Astrocyte (in vitro differentiated cells and primary cell): ENCODE data around the gene STK32B. TPM values are rescaled to one million over a fixed set of nuclear protein-coding genes. Genes with fewer than 3 reads are reported as not detected.
"Not testable (repeated sequence)": the region's sequence is repeated elsewhere in the genome, so short reads cannot be mapped to it uniquely, and the experiment has no call there.

ENCODE experiments used
- DNase-seq: peaks from one replicate; pipeline ENCODE4 v3.0.0-alpha.2; 2010; ENCODE audit warnings: low read depth
- FAIRE-seq: peaks from 2 replicates; lab custom pipeline; 2011; peaks lifted over from hg19 to GRCh38; lab: Jason Lieb, UNC
- H2AFZ ChIP-seq: 2 replicates; pipeline ENCODE4 v1.6.0; 2012; ENCODE audit warnings: low read depth, low read length, inconsistent platforms
- H3K27ac ChIP-seq: 2 replicates; pipeline ENCODE4 v1.5.1; 2011; ENCODE audit warnings: low read depth, low read length, inconsistent platforms
- H3K27me3 ChIP-seq: 2 replicates; pipeline ENCODE4 v1.6.0; 2011; ENCODE audit warnings: low read length, inconsistent platforms; ENCODE audit not compliant: insufficient read depth
- H3K36me3 ChIP-seq: 2 replicates; pipeline ENCODE4 v1.5.1; 2011; ENCODE audit warnings: low read length, inconsistent platforms; ENCODE audit not compliant: insufficient read depth
- H3K4me1 ChIP-seq: 2 replicates; pipeline ENCODE4 v1.5.1; 2011; ENCODE audit warnings: low read length, inconsistent platforms; ENCODE audit not compliant: insufficient read depth
- H3K4me2 ChIP-seq: 2 replicates; pipeline ENCODE4 v1.6.0; 2012; ENCODE audit warnings: low read length, inconsistent platforms
- H3K4me3 ChIP-seq: 2 replicates; pipeline ENCODE4 v1.5.1; 2011; ENCODE audit warnings: low read depth, mild to moderate bottlenecking, low read length, inconsistent platforms; ENCODE audit not compliant: insufficient read depth
- H3K79me2 ChIP-seq: 2 replicates; pipeline ENCODE4 v1.6.0; 2012; ENCODE audit warnings: mild to moderate bottlenecking, low read length, inconsistent platforms; ENCODE audit not compliant: insufficient read depth
- H3K9ac ChIP-seq: 2 replicates; pipeline ENCODE4 v1.6.0; 2012; ENCODE audit warnings: mild to moderate bottlenecking, low read length, inconsistent platforms
- H3K9me3 ChIP-seq: 2 replicates; pipeline ENCODE4 v1.5.1; 2012; ENCODE audit warnings: low read depth, mild to moderate bottlenecking, low read length, inconsistent platforms; ENCODE audit not compliant: insufficient read depth
- H4K20me1 ChIP-seq: 2 replicates; pipeline ENCODE4 v1.6.0; 2012; ENCODE audit warnings: low read length, inconsistent platforms; ENCODE audit not compliant: insufficient read depth
- H3K27ac Mint-ChIP-seq: one replicate; pipeline ENCODE4 v1.8.0; 2021; ENCODE audit warnings: mild to moderate bottlenecking, mixed read lengths; ENCODE audit not compliant: unreplicated experiment
- H3K27me3 Mint-ChIP-seq: one replicate; pipeline ENCODE4 v1.8.0; 2021; ENCODE audit warnings: low read depth, mixed read lengths; ENCODE audit not compliant: unreplicated experiment
- H3K36me3 Mint-ChIP-seq: one replicate; pipeline ENCODE4 v1.8.0; 2021; ENCODE audit warnings: low read depth, mixed read lengths; ENCODE audit not compliant: unreplicated experiment
- H3K4me1 Mint-ChIP-seq: one replicate; pipeline ENCODE4 v1.8.0; 2021; ENCODE audit warnings: low read depth, mixed read lengths; ENCODE audit not compliant: unreplicated experiment
- H3K4me3 Mint-ChIP-seq: one replicate; pipeline ENCODE4 v1.8.0; 2021; ENCODE audit warnings: mild to moderate bottlenecking, moderate library complexity, mixed read lengths; ENCODE audit not compliant: unreplicated experiment
- H3K9me3 Mint-ChIP-seq: one replicate; pipeline ENCODE4 v1.8.0; 2021; ENCODE audit warnings: mild to moderate bottlenecking, mixed read lengths; ENCODE audit not compliant: unreplicated experiment
- EZH2 ChIP-seq: IDR thresholded peaks from 2 replicates; pipeline ENCODE4 v1.6.1; 2012; ENCODE audit warnings: mild to moderate bottlenecking, low read length, inconsistent platforms; ENCODE audit not compliant: insufficient read depth
- total RNA-seq: library from RNA; stranded (reverse); gene quantifications from 2 replicates; pipeline ENCODE4 v1.2.1, GENCODE V29; 2021
- TF ChIP-seq, protein P1 (sequence below): IDR thresholded peaks from 2 replicates; pipeline ENCODE4 v1.5.1; 2011; ENCODE audit warnings: low read depth, mild to moderate bottlenecking, inconsistent platforms, low read length, moderate library complexity; ENCODE audit not compliant: insufficient read depth

The STK32B gene
- total RNA-seq, 1 donor from 2014 or later, result 2.9 TPM

DNA sequence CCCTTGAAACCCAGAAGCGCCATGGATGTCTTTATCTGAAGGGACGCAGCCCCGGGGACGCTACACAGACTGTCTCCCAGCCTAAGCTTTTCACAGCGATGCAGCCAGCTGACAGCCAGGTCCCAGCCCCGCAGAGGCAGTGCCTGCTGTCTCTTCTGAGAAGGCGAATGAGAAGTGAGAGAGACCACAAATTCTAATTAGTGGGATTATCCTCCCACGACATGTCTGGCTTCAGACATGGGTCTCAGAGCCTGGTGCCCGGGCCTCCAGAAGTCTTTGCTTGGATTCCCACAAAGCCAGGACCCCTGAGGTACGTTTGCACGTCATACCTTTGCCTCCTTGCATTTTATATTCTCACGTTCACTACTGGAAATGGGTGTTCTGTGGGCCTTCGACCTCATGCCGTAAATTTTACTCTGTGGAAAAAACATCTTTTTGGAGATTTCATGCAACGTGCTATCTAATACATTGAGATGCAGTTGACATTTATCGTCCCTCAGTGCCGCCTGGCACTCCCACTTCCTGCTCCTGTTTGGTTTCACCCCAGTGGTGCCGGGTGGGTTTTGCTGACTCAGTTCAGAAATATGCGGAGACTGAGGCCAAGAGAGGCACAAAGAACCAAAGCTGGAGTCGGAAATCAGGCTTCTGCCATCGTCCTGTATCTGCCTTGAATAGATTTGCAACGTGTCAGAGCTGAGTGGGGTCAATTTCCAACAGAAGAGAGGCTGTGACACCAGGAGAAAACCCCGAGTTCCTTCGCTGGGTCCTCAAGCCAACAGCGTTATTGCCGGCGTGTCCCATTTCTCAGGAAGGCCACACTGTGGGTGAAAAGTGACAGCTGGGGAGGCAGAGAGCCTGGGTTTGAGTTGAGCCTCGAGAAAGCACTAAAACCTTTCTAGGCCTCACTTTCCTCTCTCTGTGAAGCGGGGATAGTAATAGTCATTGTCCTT, 114.4 kb downstream of the STK32B start:
- FAIRE-seq (peak; percentile 67), DNase-seq (peak; percentile 66)
- H4K20me1 ChIP-seq, result no peaks in the 10 kb centered on the region
- no peaks in the 10 kb centered on the region for H3K9me3 ChIP-seq
- no peaks in the 10 kb centered on the region for H3K27me3 ChIP-seq
- Mint-ChIP-seq H3K27ac (peak overlapping the region; percentile 29), H3K4me3 (no peak overlapping the region), H3K36me3 (no peaks in the 10 kb centered on the region), H3K27me3 (peaks cover 10% of the 10 kb centered on the region), H3K9me3 (no peaks in the 10 kb centered on the region), H3K4me1 (peaks cover 9% of the 10 kb centered on the region)
- H3K36me3 ChIP-seq, result no peaks in the 10 kb centered on the region
- H3K79me2 ChIP-seq, result no peaks in the 10 kb centered on the region
- peak overlapping the region; percentile 71 for H2AFZ ChIP-seq
- no peak overlapping the region for H3K4me3 ChIP-seq
- H3K4me2 ChIP-seq, result peak overlapping the region; percentile 60
- TF ChIP-seq, protein P1, sequence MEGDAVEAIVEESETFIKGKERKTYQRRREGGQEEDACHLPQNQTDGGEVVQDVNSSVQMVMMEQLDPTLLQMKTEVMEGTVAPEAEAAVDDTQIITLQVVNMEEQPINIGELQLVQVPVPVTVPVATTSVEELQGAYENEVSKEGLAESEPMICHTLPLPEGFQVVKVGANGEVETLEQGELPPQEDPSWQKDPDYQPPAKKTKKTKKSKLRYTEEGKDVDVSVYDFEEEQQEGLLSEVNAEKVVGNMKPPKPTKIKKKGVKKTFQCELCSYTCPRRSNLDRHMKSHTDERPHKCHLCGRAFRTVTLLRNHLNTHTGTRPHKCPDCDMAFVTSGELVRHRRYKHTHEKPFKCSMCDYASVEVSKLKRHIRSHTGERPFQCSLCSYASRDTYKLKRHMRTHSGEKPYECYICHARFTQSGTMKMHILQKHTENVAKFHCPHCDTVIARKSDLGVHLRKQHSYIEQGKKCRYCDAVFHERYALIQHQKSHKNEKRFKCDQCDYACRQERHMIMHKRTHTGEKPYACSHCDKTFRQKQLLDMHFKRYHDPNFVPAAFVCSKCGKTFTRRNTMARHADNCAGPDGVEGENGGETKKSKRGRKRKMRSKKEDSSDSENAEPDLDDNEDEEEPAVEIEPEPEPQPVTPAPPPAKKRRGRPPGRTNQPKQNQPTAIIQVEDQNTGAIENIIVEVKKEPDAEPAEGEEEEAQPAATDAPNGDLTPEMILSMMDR, result no peak
- no peak for TF ChIP-seq EZH2
- peaks cover 15% of the 10 kb centered on the region for H3K4me1 ChIP-seq
- H3K9ac ChIP-seq, result peak overlapping the region; percentile 58
- peak overlapping the region; percentile 70 for H3K27ac ChIP-seq

DNA sequence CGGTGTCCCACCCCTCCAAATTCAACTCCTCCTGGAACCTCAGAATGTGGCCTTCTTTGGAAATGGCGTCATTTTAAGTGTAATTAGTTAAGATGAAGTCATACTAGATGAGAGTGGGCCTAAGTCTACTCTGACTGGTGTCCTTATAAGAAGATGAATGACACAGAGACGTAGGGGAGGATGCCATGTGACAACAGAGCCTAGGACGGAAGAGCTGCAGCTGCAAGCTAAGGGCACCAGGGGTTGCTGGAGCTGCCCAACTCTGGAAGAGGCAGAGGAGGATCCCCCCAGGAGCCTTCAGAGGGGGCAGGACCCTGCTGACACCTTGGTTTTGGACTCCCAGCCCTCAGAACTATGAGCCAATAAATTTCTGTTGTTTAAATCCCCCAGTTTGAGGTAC, 115.1 kb downstream of the STK32B start:
- H3K27ac Mint-ChIP-seq, result no peak overlapping the region
- peaks cover 9% of the 10 kb centered on the region for H3K4me1 Mint-ChIP-seq
- no peak for FAIRE-seq
- Histone ChIP-seq H3K27ac (peak overlapping the region; percentile 70), H3K4me2 (peak overlapping the region; percentile 60), H3K36me3 (no peaks in the 10 kb centered on the region), H4K20me1 (no peaks in the 10 kb centered on the region), H3K9me3 (no peaks in the 10 kb centered on the region), H3K4me3 (no peak overlapping the region), H3K27me3 (no peaks in the 10 kb centered on the region), H3K9ac (peak overlapping the region; percentile 58), H3K4me1 (peaks cover 15% of the 10 kb centered on the region), H2AFZ (peak overlapping the region; percentile 71), H3K79me2 (no peaks in the 10 kb centered on the region)
- TF ChIP-seq, protein P1, result no peak
- no peak for TF ChIP-seq EZH2
- H3K36me3 Mint-ChIP-seq, result no peaks in the 10 kb centered on the region
- H3K9me3 Mint-ChIP-seq, result no peaks in the 10 kb centered on the region
- peak; percentile 6 for DNase-seq
- H3K4me3 Mint-ChIP-seq, result no peak overlapping the region
- H3K27me3 Mint-ChIP-seq, result peaks cover 11% of the 10 kb centered on the region

DNA sequence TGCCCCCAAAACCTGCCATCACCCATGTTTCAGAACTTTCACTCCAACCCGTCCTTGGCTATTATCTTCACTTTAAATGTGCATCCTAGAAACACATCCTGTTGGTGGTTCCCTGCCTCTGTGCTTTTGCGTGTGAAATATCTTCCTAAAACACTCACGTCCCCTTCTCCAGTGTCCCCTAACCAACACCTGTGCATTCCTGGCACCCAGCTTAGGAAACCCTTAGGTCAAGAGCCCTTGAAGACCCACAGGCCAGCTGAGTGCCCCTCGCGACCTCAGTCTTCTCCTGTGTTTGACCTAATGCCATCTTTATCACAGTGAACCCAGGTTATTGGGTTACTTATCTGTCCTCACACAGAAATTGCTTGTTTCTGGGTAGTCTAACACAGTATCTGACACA, 117.6 kb downstream of the STK32B start:
- H3K4me3 ChIP-seq, result no peak overlapping the region
- H3K27ac ChIP-seq, result no peak overlapping the region
- H3K4me3 Mint-ChIP-seq, result no peak overlapping the region
- TF ChIP-seq EZH2, result no peak
- TF ChIP-seq, protein P1, result no peak
- H3K9ac ChIP-seq, result no peak overlapping the region
- no peak overlapping the region for H3K4me2 ChIP-seq
- no peak overlapping the region for H3K27ac Mint-ChIP-seq
- no peaks in the 10 kb centered on the region for H3K36me3 ChIP-seq
- no peaks in the 10 kb centered on the region for H3K27me3 ChIP-seq
- no peak for FAIRE-seq
- H3K9me3 Mint-ChIP-seq, result peaks cover 4% of the 10 kb centered on the region
- H3K27me3 Mint-ChIP-seq, result peaks cover 13% of the 10 kb centered on the region
- H2AFZ ChIP-seq, result no peak overlapping the region
- H4K20me1 ChIP-seq, result no peaks in the 10 kb centered on the region
- DNase-seq, result no peak
- peaks cover 15% of the 10 kb centered on the region for H3K4me1 ChIP-seq
- H3K36me3 Mint-ChIP-seq, result no peaks in the 10 kb centered on the region
- H3K4me1 Mint-ChIP-seq, result peaks cover 9% of the 10 kb centered on the region
- H3K79me2 ChIP-seq, result no peaks in the 10 kb centered on the region
- no peaks in the 10 kb centered on the region for H3K9me3 ChIP-seq

DNA sequence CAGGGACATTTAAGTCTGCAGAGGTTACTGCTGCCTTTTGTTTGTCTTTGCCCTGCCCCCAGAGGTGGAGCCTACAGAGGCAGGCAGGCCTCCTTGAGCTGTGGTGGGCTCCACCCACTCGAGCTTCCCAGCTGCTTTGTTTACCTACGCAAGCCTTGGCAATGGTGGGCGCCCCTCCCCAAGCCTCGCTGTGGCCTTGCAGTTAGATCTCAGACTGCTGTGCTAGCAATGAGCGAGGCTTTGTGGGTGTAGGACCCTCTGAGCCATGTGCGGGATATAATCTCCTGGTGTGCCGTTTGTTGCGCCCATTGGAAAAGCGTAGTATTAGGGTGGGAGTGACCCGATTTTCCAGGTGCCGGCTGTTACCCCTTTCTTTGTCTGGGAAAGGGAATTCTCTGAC, 124.6 kb downstream of the STK32B start:
- H3K9ac ChIP-seq, DNase-seq, H3K9me3 ChIP-seq, H4K20me1 ChIP-seq, H3K27me3 Mint-ChIP-seq, H3K36me3 ChIP-seq, H3K4me2 ChIP-seq, FAIRE-seq, H3K27ac Mint-ChIP-seq, H3K27me3 ChIP-seq, H3K4me1 Mint-ChIP-seq, H3K4me1 ChIP-seq, H3K4me3 Mint-ChIP-seq, H3K27ac ChIP-seq, H3K4me3 ChIP-seq, H2AFZ ChIP-seq, H3K36me3 Mint-ChIP-seq, H3K79me2 ChIP-seq: not testable (repeated sequence)
- peaks cover 11% of the 10 kb centered on the region for H3K9me3 Mint-ChIP-seq
